ENCODE results near the gene GNAL. TPM values are rescaled to one million over a fixed set of nuclear protein-coding genes. Genes with fewer than 3 reads are reported as not detected.
"Not testable (repeated sequence)": the region's sequence is repeated elsewhere in the genome, so short reads cannot be mapped to it uniquely, and the experiment has no call there.

GNAL gene
- total RNA-seq, 1 donor from 2014 or later = 5.1 TPM

DNA sequence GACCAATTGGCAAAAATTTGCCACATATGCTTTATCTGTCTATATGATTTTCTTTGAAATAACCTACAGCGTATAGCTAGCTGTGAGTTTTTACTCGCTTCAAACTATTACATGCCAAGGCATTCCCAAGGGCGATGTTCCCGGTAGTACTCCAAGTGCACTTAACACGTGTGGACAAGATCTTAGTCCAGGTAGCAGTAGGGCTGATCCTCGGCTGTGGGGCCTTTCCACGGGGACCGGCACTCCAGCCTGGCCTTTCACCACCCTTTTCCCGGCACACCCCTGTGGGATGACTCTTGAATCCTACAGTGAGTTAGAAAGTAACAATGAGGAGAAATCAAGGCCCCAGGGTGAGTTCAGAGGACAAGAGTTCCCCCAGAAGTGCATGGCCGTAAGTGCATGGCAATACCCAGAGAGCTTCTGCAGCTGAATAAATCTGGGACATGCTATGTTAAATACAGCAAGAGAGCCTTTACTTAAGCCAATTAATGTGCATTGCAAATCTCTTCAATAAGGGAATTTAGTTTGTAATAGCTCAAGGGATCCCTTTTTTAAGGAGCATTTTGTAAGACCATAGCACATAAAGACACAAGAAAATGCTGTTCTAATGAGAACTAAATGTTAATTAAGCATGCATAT lies 188.6 kb downstream of the GNAL start:
- DNase-seq (no peak), ATAC-seq (ENCODE audit: poor library complexity) (no peak)
- intact Hi-C loops (cut with DNase I) = no loop called here

- no peak for DNase-seq
- intact Hi-C loops (cut with DNase I) = no loop called here
- no peak for ATAC-seq (ENCODE audit: poor library complexity)
Measured at GRCh38 chr18:11880586-11881304, 191.7 kb downstream of the GNAL start.

- ATAC-seq (ENCODE audit: poor library complexity) (no peak), DNase-seq (no peak)
- intact Hi-C loops (cut with DNase I) = no loop called here
Measured at GRCh38 chr18:11882636-11883035, 193.6 kb downstream of the GNAL start.

DNA sequence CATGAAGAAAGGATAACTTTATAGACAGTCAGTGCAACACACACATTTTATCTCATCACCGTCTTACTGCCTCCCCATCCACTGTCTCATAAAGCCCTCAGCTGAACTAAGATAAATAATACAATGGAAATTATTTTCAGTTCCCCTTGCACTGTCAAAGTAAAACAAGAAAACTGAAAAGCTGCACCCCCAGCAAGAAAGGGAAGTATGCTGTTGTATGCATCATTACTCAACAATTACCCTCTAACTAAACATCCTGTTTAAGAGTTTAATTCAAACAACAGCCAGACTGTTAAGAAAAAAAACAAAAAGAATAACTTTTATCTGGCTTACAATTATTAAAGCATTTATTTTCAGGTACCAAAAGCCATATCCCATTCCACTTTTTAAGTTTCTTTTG lies 194.1 kb downstream of the GNAL start:
- no peak for DNase-seq
- intact Hi-C loops (cut with DNase I) = no loop called here
- no peak for ATAC-seq (ENCODE audit: poor library complexity)

DNA sequence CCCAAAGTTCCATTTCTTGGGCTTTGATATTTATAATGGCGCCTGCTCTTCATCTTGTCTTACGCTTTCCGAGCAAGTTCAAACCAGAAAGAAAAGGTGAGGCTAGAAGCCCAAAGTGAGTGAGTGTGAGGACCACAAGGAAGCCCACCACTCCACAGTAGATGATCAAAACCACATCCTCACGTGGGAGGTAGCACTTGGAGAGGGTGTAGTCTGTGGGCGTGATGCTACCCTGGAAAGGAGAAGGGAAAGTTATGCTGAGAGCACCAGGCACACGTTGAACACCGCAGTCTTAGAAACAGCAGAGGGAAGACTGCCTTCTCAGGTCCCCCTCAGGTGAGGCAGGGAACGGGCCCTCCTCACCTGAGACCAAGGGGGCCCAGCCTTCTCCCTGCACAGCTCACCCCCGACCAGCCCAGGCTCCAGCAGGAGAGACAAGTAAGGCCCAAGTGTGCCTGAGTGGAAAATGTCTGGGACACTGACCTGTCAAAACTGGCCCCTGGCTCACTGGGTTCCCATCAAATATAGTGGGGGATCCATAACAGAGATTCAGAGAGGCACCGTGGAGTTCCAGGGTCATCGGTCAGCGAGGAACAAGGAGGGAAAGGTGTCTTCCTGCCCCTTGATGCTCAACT lies 195.4 kb downstream of the GNAL start:
- DNase-seq = no peak
- no peak for ATAC-seq (ENCODE audit: poor library complexity)
- intact Hi-C loops (cut with DNase I) = no loop called here

DNA sequence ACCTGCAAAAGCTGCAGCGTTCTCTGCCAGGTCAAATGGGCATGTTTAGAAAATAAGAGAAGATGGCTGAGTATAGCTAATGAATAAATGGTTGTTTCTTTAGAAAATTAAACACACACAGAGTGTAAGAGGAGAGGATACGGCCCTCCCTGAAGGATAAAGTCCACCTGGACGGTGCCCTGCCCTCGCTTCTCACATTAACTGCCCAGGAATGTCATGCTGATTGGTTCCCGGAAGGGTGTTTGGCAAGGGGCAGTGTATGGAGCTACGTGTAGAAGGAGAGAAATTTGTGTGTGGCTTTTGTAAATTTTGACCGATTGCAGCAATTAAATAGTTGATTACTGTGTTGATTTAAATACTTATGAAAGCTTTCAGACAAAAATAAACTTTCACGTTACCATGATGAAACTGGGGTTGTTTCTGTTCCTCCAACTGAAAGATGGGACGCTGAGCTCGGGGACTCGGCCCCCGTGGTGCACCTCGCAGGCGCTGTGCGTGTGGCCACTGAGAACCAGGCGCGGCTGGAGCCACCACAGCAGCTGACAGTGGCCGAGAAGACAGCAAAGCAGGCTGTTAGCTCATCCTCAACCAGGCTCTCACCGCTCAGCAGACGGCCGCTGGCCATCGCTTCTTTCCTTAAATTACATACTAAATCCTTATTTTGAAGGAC lies 196.3 kb downstream of the GNAL start:
- DNase-seq (no peak), ATAC-seq (ENCODE audit: poor library complexity) (no peak)
- intact Hi-C loops (cut with DNase I) = no loop called here

DNA sequence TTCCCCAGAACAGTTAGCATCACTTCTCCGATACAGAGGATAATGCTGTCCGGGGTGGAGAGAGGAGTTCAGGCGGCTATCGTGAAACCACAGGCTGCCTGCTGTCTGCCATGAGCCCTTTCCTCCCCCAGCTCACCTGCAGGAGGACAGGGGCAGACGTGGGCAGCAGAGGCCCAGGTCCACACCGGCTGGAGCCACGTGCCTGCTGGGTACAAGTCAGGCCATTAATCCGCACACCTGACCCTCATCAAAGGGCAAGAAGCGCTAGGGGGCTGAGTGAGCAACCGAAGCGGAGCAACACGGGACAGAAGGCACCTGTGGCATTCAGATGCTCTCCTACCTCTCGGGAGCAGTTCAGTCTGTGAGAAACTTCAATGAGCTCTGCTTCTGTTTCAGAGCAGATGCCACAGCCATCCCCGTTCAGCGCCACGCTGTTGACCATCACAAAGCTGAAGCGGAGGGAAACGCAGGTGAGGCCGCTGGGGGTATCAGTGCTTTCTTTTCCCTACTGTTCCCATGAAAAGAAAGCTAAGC lies 197.6 kb downstream of the GNAL start:
- DNase-seq = no peak
- intact Hi-C loops (cut with DNase I) = no loop called here
- no peak for ATAC-seq (ENCODE audit: poor library complexity)

GRCh38 chr18:11887328-11888128 lies 198.5 kb downstream of the GNAL start:
- intact Hi-C loops (cut with DNase I) = no loop called here
- DNase-seq = no peak
- no peak for ATAC-seq (ENCODE audit: poor library complexity)

DNA sequence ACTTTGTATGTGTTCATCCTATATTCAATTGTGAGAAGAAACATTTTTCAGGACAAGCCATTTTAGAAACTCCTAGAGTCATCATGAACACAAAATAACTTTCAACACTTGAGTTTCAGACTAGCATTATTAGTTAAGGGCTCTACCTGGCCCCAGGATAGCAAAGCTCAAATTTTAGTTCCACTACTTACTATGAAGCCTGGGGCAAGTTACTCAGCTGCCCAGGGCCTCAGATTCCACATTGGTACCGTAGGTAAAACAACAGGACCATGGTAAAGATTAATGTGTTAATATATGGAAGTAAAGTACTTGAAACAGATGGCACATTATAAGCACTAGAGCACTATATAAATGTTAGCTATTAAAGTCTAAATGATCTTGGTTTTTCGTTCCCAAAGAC lies 199.7 kb downstream of the GNAL start:
- no peak for DNase-seq
- no peak for ATAC-seq (ENCODE audit: poor library complexity)
- intact Hi-C loops (cut with DNase I) = no loop called here

DNA sequence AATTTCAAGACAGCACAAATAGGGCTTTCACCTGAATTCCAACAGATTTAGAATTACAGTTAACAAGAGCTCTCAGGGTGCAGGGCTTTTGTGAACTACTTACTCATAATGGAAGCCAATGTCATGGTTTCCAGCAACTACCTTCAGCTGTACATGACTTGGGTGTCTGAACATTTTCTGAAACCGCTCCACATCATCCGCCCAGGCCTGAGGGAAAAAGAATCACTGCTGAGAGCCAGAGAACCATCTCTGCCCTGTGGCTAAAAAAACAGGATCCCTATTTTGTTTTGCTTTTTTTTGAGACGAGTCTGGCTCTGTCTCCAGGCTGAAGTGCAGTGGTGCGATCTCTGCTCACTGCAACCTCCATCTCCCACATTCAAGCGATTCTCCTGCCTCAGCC lies 200.2 kb downstream of the GNAL start:
- intact Hi-C loops (cut with DNase I) = no loop called here
- DNase-seq = no peak
- no peak for ATAC-seq (ENCODE audit: poor library complexity)

- ATAC-seq (ENCODE audit: poor library complexity) (no peak), DNase-seq (no peak)
- intact Hi-C loops (cut with DNase I) = no loop called here
Measured at GRCh38 chr18:11891737-11892136, 202.7 kb downstream of the GNAL start.

DNA sequence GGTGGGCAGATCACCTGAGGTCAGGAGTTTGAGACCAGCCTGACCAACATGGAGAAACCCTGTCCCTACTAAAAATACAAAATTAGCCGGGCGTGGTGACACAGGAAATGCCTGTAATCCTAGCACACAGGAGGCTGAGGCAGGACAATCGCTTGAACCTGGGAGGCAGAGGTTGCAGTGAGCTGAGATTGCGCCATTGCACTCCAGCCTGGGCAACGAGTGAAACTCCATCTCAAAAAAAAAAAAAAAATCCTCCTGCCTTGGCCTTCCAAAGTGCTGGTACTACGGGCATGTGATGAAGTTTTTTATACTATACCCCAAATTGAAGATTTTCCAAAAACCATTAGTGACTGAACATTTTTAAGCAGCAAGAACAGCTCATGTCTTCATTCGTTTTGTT lies 203.4 kb downstream of the GNAL start:
- intact Hi-C loops (cut with DNase I); ATAC-seq (ENCODE audit: poor library complexity); DNase-seq: not testable (repeated sequence)

- DNase-seq (no peak), ATAC-seq (ENCODE audit: poor library complexity) (no peak)
- intact Hi-C loops (cut with DNase I) = no loop called here
Measured at GRCh38 chr18:11897781-11898180, 208.7 kb downstream of the GNAL start.

- DNase-seq (no peak), ATAC-seq (ENCODE audit: poor library complexity) (no peak)
- intact Hi-C loops (cut with DNase I) = no loop called here
Measured at GRCh38 chr18:11899063-11899462, 210.0 kb downstream of the GNAL start.

DNA sequence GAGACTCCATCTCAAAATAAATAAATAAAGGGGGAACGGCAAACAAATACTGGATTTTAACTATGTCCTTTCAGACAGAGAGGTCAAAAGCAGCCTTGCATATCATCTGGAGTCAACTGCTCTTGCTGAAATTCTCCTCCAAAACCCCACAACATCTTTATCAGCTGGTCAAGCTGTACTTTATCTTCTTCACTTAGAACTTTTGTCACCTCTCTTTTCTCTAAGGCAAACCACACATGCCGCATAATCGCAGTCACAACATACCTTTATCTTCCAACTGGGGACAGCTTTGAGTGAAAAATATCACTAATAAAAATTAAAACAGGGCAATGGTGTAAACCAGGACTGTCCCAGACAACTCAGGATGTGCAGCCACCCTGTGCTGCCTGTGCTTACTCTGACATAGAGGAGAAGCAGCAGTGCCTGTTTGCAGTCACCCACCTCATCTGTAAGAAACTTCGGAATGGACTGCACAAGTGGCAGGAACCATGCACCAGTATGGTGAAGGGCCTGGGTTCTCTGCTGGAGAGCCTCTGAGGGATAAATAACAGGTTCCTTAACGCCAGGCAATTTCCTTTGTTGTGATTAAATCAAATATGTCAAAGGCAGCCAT lies 212.9 kb downstream of the GNAL start:
- intact Hi-C loops (cut with DNase I) = no loop called here
- DNase-seq (no peak), ATAC-seq (ENCODE audit: poor library complexity) (no peak)

DNA sequence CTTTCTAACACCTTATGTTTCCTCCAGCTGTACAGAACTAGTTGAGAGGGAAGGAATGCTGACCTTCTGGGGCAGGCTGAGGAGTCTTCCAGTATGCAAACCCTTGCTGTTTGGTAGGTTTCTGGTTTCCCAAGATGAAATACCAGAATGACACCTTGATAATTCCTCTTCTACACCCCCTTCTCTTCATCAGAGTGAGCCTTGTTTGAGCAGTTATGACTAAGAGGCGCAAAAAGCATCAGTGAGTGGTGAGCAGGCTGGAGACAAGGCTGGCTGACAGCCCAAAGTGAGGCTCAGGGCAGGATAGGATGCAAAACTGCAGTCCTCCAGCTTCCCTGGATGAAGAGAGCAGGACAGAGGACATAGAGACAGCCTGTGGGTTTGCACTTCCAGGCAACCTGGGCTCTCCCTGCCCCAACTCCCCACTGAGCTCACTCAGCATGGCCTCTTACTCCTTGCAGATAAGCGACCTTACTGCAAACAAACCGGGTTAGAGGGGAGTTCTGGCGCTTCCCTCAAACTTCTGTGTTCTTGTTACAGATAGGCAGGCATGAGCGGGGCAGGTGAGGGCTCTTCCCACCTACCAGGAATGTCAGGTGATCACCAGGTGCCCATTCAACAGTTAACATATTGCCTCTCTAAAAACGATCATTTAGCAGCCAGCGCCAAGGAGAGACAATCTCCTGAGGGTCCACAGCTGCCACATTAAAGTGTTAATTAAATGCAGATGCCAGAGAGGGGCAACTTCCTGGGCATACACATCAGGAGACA lies 213.6 kb downstream of the GNAL start:
- ATAC-seq (ENCODE audit: poor library complexity) (no peak), DNase-seq (no peak)
- intact Hi-C loops (cut with DNase I) = no loop called here

DNA sequence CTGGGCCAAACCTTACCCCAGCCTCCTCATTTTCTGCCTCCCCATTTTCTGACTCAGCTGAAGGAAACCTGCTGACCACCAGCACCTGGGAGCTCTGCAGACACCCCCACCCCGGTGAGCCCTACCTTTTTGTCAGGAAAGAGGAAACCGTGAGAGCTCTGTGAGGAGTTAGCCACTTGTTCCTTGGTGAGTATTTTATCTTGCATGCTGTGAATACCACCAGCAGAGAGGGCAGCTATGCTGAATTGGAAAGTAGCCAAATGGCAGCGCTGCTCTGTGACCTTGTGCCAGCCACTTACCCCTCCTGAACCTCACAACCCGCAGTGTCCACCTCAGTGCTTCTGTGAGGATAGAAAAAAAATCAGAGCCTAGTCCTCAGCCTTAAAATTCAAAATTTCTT lies 216.5 kb downstream of the GNAL start:
- DNase-seq = no peak
- ATAC-seq (ENCODE audit: poor library complexity) = no peak
- intact Hi-C loops (cut with DNase I) = no loop called here

- no peak for ATAC-seq (ENCODE audit: poor library complexity)
- DNase-seq = no peak
- intact Hi-C loops (cut with DNase I) = no loop called here
Measured at GRCh38 chr18:11906176-11906575, 217.1 kb downstream of the GNAL start.

All from Right ventricle myocardium superior (tissue), 1 donor.